PFSK-1 (cell line): ENCODE results near the gene CCSER1.

Experiments
- FOXP2 ChIP-seq: optimal IDR thresholded peaks from 2 replicates; pipeline ENCODE3; 2011; ENCODE audit warnings: borderline replicate concordance, control low read depth, inconsistent platforms; ENCODE audit not compliant: insufficient read depth; ENCODE audit errors: extremely low read length, extremely low read depth
- POLR2AphosphoS5 ChIP-seq: IDR thresholded peaks from 2 replicates; pipeline ENCODE4 v1.6.1; 2012; ENCODE audit warnings: low read depth, mild to moderate bottlenecking, control low read depth, low read length, moderate library complexity
- REST ChIP-seq, 2 experiments: IDR thresholded peaks; 2 replicates each; pipeline versions ENCODE4 v1.6.1 to v1.8.0; 2011 to 2012; ENCODE audit warnings: low read depth in 2 of 2, low read length in 2 of 2, control low read depth in 1 of 2, inconsistent platforms in 1 of 2, mild to moderate bottlenecking in 1 of 2, moderate library complexity in 1 of 2; ENCODE audit not compliant: insufficient read depth in 1 of 2
- SIN3A ChIP-seq: IDR thresholded peaks from 2 replicates; pipeline ENCODE4 v1.6.1; 2012; ENCODE audit warnings: mild to moderate bottlenecking, low read length, moderate library complexity, borderline replicate concordance; ENCODE audit not compliant: insufficient read depth
- TAF1 ChIP-seq: IDR thresholded peaks from 2 replicates; pipeline ENCODE4 v1.6.1; 2012; ENCODE audit warnings: low read length, control low read depth, borderline replicate concordance; ENCODE audit not compliant: insufficient read depth

Gene CCSER1

GRCh38 chr4:90824266-90825150 lies 697.3 kb downstream of the CCSER1 start:
- no peak for TF ChIP-seq POLR2AphosphoS5
- no peak for TF ChIP-seq FOXP2
- TF ChIP-seq SIN3A = no peak
- no peak for TF ChIP-seq TAF1
- no peak for TF ChIP-seq REST (IDR thresholded peaks at IDR 0.05; ENCODE audit: insufficient read depth in 1 of 2, low read depth in 2 of 2, low read length in 2 of 2)

- no peak for TF ChIP-seq TAF1
- no peak for TF ChIP-seq SIN3A
- TF ChIP-seq FOXP2 = no peak
- no peak for TF ChIP-seq REST (IDR thresholded peaks at IDR 0.05; ENCODE audit: insufficient read depth in 1 of 2, low read depth in 2 of 2, low read length in 2 of 2)
- TF ChIP-seq POLR2AphosphoS5 = no peak
Observed at GRCh38 chr4:90825849-90826248, 698.7 kb downstream of the CCSER1 start.

- TF ChIP-seq POLR2AphosphoS5 (no peak), FOXP2 (no peak), REST (IDR thresholded peaks at IDR 0.05; ENCODE audit: insufficient read depth in 1 of 2, low read depth in 2 of 2, low read length in 2 of 2) (no peak), SIN3A (no peak), TAF1 (no peak)
Observed at GRCh38 chr4:90833706-90834105, 706.5 kb downstream of the CCSER1 start.

GRCh38 chr4:90837241-90837640 lies 710.0 kb downstream of the CCSER1 start:
- TF ChIP-seq POLR2AphosphoS5 (no peak), REST (IDR thresholded peaks at IDR 0.05; ENCODE audit: insufficient read depth in 1 of 2, low read depth in 2 of 2, low read length in 2 of 2) (no peak), SIN3A (no peak), TAF1 (no peak), FOXP2 (no peak)
